HEK293T (cell line): ENCODE results near the gene MLH3.

Experiments
- ARNT ChIP-seq: fragments of 450-650 bp; IDR thresholded peaks from 2 replicates; pipeline ENCODE4 v1.6.1; 2017; ENCODE audit warnings: mild to moderate bottlenecking
- ELF4 ChIP-seq: fragments of 450-650 bp; IDR thresholded peaks from 2 replicates; pipeline ENCODE4 v1.6.1; 2017; ENCODE audit warnings: antibody characterized with exemption
- HDGF ChIP-seq: fragments of 450-650 bp; IDR thresholded peaks from 2 replicates; pipeline ENCODE4 v1.6.1; 2017; ENCODE audit warnings: antibody characterized with exemption, borderline replicate concordance
- TARDBP ChIP-seq: fragments of 450-650 bp; IDR thresholded peaks from 2 replicates; pipeline ENCODE4 v1.6.1; 2016
- ZNF384 ChIP-seq: fragments of 450-650 bp; IDR thresholded peaks from 2 replicates; pipeline ENCODE4 v1.6.1; 2016

DNA sequence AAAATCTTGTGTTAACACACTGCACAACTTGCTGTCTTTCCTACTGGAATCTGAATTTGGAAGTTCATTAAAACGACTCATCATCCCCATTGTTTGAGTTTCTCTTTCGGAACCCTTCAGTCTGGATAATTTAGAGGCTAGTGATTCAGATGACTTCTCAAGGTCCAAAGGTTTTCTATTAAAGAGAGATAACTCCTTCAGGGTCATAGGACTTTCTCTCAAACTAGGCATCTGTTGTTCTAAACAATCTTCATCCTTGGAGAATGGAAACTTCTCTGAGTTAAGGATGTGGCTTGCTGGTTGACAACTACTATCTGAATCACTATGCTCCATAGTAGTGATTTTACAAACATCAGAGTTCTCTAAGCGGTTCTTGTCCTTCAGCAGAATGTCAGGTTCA is 4.4 kb downstream of the MLH3 start:
- TF ChIP-seq ZNF384 = no peak
- TF ChIP-seq ARNT = no peak
- no peak for TF ChIP-seq ELF4
- no peak for TF ChIP-seq HDGF
- TF ChIP-seq TARDBP = no peak
